GM19397 (cell line): ENCODE measurements around the gene USP49.
A peak's percentile ranks its signal among the peaks of the same experiment; 100 is the strongest.

Experiments used
- ATAC-seq: cut with Tn5 transposase; IDR thresholded peaks from one replicate; pipeline ENCODE4 v1.9.1; 2021; ENCODE audit warnings: mild to moderate bottlenecking, moderate library complexity; ENCODE audit not compliant: unreplicated experiment

Gene USP49

GRCh38 chr6:41931792-41932191 is 36.6 kb upstream of the USP49 start:
- no peak for ATAC-seq

GRCh38 chr6:41929924-41930323 is 34.7 kb upstream of the USP49 start:
- no peak for ATAC-seq

GRCh38 chr6:41927253-41927652 is 32.1 kb upstream of the USP49 start:
- no peak for ATAC-seq

GRCh38 chr6:41922154-41922553 is 27.0 kb upstream of the USP49 start:
- ATAC-seq = no peak

- ATAC-seq = no peak
Observed at GRCh38 chr6:41921712-41921998, 26.5 kb upstream of the USP49 start.

GRCh38 chr6:41920921-41921711 is 25.9 kb upstream of the USP49 start, which contains the start of the genes BYSL and MED20:
Gene BYSL, plus strand, starts transcription at chr6:41921499. Its CDS starts 64 bp downstream, at chr6:41921563.
Gene MED20, minus strand, starts transcription at chr6:41921139. Its CDS starts 121 bp downstream, at chr6:41921018.
- ATAC-seq = peak; percentile 88

- ATAC-seq = no peak
Observed at GRCh38 chr6:41917528-41917927, 22.4 kb upstream of the USP49 start.

GRCh38 chr6:41914869-41915530 is 19.8 kb upstream of the USP49 start:
- no peak for ATAC-seq

- no peak for ATAC-seq
Observed at GRCh38 chr6:41914343-41914742, 19.2 kb upstream of the USP49 start.

- ATAC-seq = no peak
Observed at GRCh38 chr6:41909727-41910126, 14.6 kb upstream of the USP49 start.

GRCh38 chr6:41901882-41902519 is 6.8 kb upstream of the USP49 start:
- ATAC-seq = no peak

GRCh38 chr6:41900861-41901260 is 5.7 kb upstream of the USP49 start:
- ATAC-seq = no peak

- ATAC-seq = no peak
Observed at GRCh38 chr6:41896281-41896680, 1.1 kb upstream of the USP49 start.

- peak; percentile 32 for ATAC-seq
Observed at GRCh38 chr6:41894366-41895299, 542 bp downstream of the USP49 start.

- no peak for ATAC-seq
Observed at GRCh38 chr6:41892921-41893564, 2.1 kb downstream of the USP49 start.

- ATAC-seq = no peak
Observed at GRCh38 chr6:41887331-41887751, 7.8 kb downstream of the USP49 start.

- no peak for ATAC-seq
Observed at GRCh38 chr6:41885930-41886329, 9.2 kb downstream of the USP49 start.

GRCh38 chr6:41884957-41885356 is 10.2 kb downstream of the USP49 start:
- ATAC-seq = no peak

- ATAC-seq = no peak
Observed at GRCh38 chr6:41881506-41881905, 13.7 kb downstream of the USP49 start.

- no peak for ATAC-seq
Observed at GRCh38 chr6:41878961-41879405, 16.2 kb downstream of the USP49 start.
